Hematopoietic multipotent progenitor cell (in vitro differentiated cells): ENCODE measurements around the gene KCNMA1. TPM values are rescaled to one million over a fixed set of nuclear protein-coding genes. Genes with fewer than 3 reads are reported as not detected.
A peak's percentile ranks its signal among the peaks of the same experiment; 100 is the strongest.

Experiments used
- DNase-seq, 3 donors: peaks; one replicate each; pipeline ENCODE4 v3.0.0-alpha.2; 2011 to 2015; ENCODE audit warnings: low read depth in 2 of 3, low spot score in 2 of 3
- total RNA-seq: library from RNA; depleted of rRNA; stranded (reverse); fragments of >200 nt; gene quantifications from one replicate; pipeline ENCODE4 v1.2.3, GENCODE V29; 2012

The KCNMA1 gene
- total RNA-seq, 1 donor, result 0.27 TPM

- no peak for DNase-seq
These were observed 456.8 kb downstream of the KCNMA1 start for GRCh38 chr10:77180794-77181193.

- DNase-seq, result no peak
These were observed 457.5 kb downstream of the KCNMA1 start for GRCh38 chr10:77180104-77180503.

- DNase-seq, result no peak
These were observed 458.5 kb downstream of the KCNMA1 start for GRCh38 chr10:77179015-77179695.

- no peak for DNase-seq
These were observed 460.0 kb downstream of the KCNMA1 start for GRCh38 chr10:77177589-77177988.

- DNase-seq, result no peak
These were observed 460.4 kb downstream of the KCNMA1 start for GRCh38 chr10:77177161-77177560.

- no peak for DNase-seq
These were observed 461.4 kb downstream of the KCNMA1 start for GRCh38 chr10:77176232-77176631.

GRCh38 chr10:77175631-77176222 is 461.9 kb downstream of the KCNMA1 start:
- no peak for DNase-seq

GRCh38 chr10:77173615-77174461 is 463.8 kb downstream of the KCNMA1 start:
- DNase-seq, result peak in 2 of 3 donors; percentile 70 to 87

- no peak for DNase-seq
These were observed 465.5 kb downstream of the KCNMA1 start for GRCh38 chr10:77172086-77172485.

GRCh38 chr10:77168861-77169260 is 468.7 kb downstream of the KCNMA1 start:
- no peak for DNase-seq

GRCh38 chr10:77168161-77168560 is 469.4 kb downstream of the KCNMA1 start:
- DNase-seq, result no peak

GRCh38 chr10:77165445-77166208 is 472.0 kb downstream of the KCNMA1 start:
- DNase-seq, result peak in 2 of 3 donors; percentile 53 to 76

- no peak for DNase-seq
These were observed 472.8 kb downstream of the KCNMA1 start for GRCh38 chr10:77164616-77165311.

- DNase-seq, result peak in 1 of 3 donors; percentile 20
These were observed 473.8 kb downstream of the KCNMA1 start for GRCh38 chr10:77163670-77164348.

- no peak for DNase-seq
These were observed 474.9 kb downstream of the KCNMA1 start for GRCh38 chr10:77162697-77163096.

- DNase-seq, result no peak
These were observed 476.9 kb downstream of the KCNMA1 start for GRCh38 chr10:77160679-77161078.

GRCh38 chr10:77159538-77160110 is 478.0 kb downstream of the KCNMA1 start:
- DNase-seq, result no peak

- no peak for DNase-seq
These were observed 478.9 kb downstream of the KCNMA1 start for GRCh38 chr10:77158666-77159065.

- DNase-seq, result no peak
These were observed 480.2 kb downstream of the KCNMA1 start for GRCh38 chr10:77157248-77158019.
